ENCODE results near the gene CUBN.
A peak's percentile ranks its signal among the peaks of the same experiment; 100 is the strongest.
"Not testable (repeated sequence)": the region's sequence is repeated elsewhere in the genome, so short reads cannot be mapped to it uniquely, and the experiment has no call there.

CUBN gene

GRCh38 chr10:17026686-17027485 lies 102.7 kb downstream of the CUBN start:
- in situ Hi-C loops (cut with MboI; ENCODE audit: low sequenced_read_pairs) = no loop called here
- peaks cover 11% of the 10 kb centered on the region for H3K4me1 ChIP-seq
- H3K27me3 ChIP-seq (ENCODE audit: low read depth) = no peaks in the 10 kb centered on the region
- H3K9me3 ChIP-seq = no peaks in the 10 kb centered on the region
- no peak overlapping the region for H3K4me3 ChIP-seq
- DNase-seq (ENCODE audit: low spot score in 2 of 2) = no peak
- H3K36me3 ChIP-seq (replicated peaks) = no peaks in the 10 kb centered on the region

- DNase-seq (ENCODE audit: low spot score in 2 of 2) = no peak
- in situ Hi-C loops (cut with MboI; ENCODE audit: low sequenced_read_pairs) = no loop called here
- Histone ChIP-seq H3K4me3 (no peak overlapping the region), H3K9me3 (no peaks in the 10 kb centered on the region), H3K4me1 (peaks cover 16% of the 10 kb centered on the region), H3K36me3 (replicated peaks) (no peaks in the 10 kb centered on the region), H3K27me3 (ENCODE audit: low read depth) (no peaks in the 10 kb centered on the region)
These were observed 103.9 kb downstream of the CUBN start for GRCh38 chr10:17025444-17026295.

GRCh38 chr10:17024461-17024860 lies 105.2 kb downstream of the CUBN start:
- peaks cover 16% of the 10 kb centered on the region for H3K4me1 ChIP-seq
- in situ Hi-C loops (cut with MboI; ENCODE audit: low sequenced_read_pairs) = no loop called here

GRCh38 chr10:17023386-17024298 lies 106.0 kb downstream of the CUBN start:
- Histone ChIP-seq H3K36me3 (replicated peaks) (no peaks in the 10 kb centered on the region), H3K4me3 (no peak overlapping the region), H3K27me3 (ENCODE audit: low read depth) (no peaks in the 10 kb centered on the region), H3K4me1 (peaks cover 14% of the 10 kb centered on the region), H3K9me3 (no peaks in the 10 kb centered on the region)
- peak in 1 of 2 experiments; percentile 15 for DNase-seq (ENCODE audit: low spot score in 2 of 2)
- in situ Hi-C loops (cut with MboI; ENCODE audit: low sequenced_read_pairs) = no loop called here

More at GRCh38 chr10:17024461-17024860, 105.2 kb downstream of the CUBN start:
- Histone ChIP-seq H3K4me3 (no peak overlapping the region), H3K9me3 (no peaks in the 10 kb centered on the region), H3K36me3 (replicated peaks) (no peaks in the 10 kb centered on the region), H3K27me3 (ENCODE audit: low read depth) (no peaks in the 10 kb centered on the region)
- no peak for DNase-seq (ENCODE audit: low spot score in 2 of 2)

- Histone ChIP-seq H3K9me3 (no peaks in the 10 kb centered on the region), H3K27me3 (ENCODE audit: low read depth) (no peaks in the 10 kb centered on the region), H3K36me3 (replicated peaks) (no peaks in the 10 kb centered on the region), H3K4me3 (no peak overlapping the region), H3K4me1 (peaks cover 14% of the 10 kb centered on the region)
- no peak for DNase-seq (ENCODE audit: low spot score in 2 of 2)
- in situ Hi-C loops (cut with MboI; ENCODE audit: low sequenced_read_pairs) = no loop called here
These were observed 106.7 kb downstream of the CUBN start for GRCh38 chr10:17022896-17023295.

GRCh38 chr10:17022466-17022825 lies 107.2 kb downstream of the CUBN start:
- DNase-seq (ENCODE audit: low spot score in 2 of 2) = no peak
- Histone ChIP-seq H3K4me3 (no peak overlapping the region), H3K9me3 (no peaks in the 10 kb centered on the region), H3K36me3 (replicated peaks) (no peaks in the 10 kb centered on the region), H3K4me1 (peaks cover 14% of the 10 kb centered on the region), H3K27me3 (ENCODE audit: low read depth) (no peaks in the 10 kb centered on the region)
- in situ Hi-C loops (cut with MboI; ENCODE audit: low sequenced_read_pairs) = no loop called here

GRCh38 chr10:17021656-17022465 lies 107.8 kb downstream of the CUBN start:
- in situ Hi-C loops (cut with MboI; ENCODE audit: low sequenced_read_pairs) = no loop called here
- peaks cover 14% of the 10 kb centered on the region for H3K4me1 ChIP-seq
- DNase-seq (ENCODE audit: low spot score in 2 of 2) = peak; percentile 20 to 24
- no peaks in the 10 kb centered on the region for H3K36me3 ChIP-seq (replicated peaks)
- no peaks in the 10 kb centered on the region for H3K9me3 ChIP-seq
- no peak overlapping the region for H3K4me3 ChIP-seq
- H3K27me3 ChIP-seq (ENCODE audit: low read depth) = no peaks in the 10 kb centered on the region

GRCh38 chr10:17019696-17020095 lies 109.9 kb downstream of the CUBN start:
- no peak for DNase-seq (ENCODE audit: low spot score in 2 of 2)
- Histone ChIP-seq H3K4me1 (peaks cover 14% of the 10 kb centered on the region), H3K9me3 (no peaks in the 10 kb centered on the region), H3K4me3 (no peak overlapping the region), H3K36me3 (replicated peaks) (no peaks in the 10 kb centered on the region), H3K27me3 (ENCODE audit: low read depth) (no peaks in the 10 kb centered on the region)
- in situ Hi-C loops (cut with MboI; ENCODE audit: low sequenced_read_pairs) = no loop called here

- H3K4me1 ChIP-seq; H3K4me3 ChIP-seq; H3K36me3 ChIP-seq (replicated peaks); H3K9me3 ChIP-seq; H3K27me3 ChIP-seq (ENCODE audit: low read depth); in situ Hi-C loops (cut with MboI; ENCODE audit: low sequenced_read_pairs); DNase-seq (ENCODE audit: low spot score in 2 of 2): not testable (repeated sequence)
These were observed 116.3 kb downstream of the CUBN start for GRCh38 chr10:17013131-17013983.

- H3K9me3 ChIP-seq; DNase-seq (ENCODE audit: low spot score in 2 of 2); H3K4me1 ChIP-seq; H3K4me3 ChIP-seq; H3K36me3 ChIP-seq (replicated peaks); in situ Hi-C loops (cut with MboI; ENCODE audit: low sequenced_read_pairs); H3K27me3 ChIP-seq (ENCODE audit: low read depth): not testable (repeated sequence)
These were observed 116.9 kb downstream of the CUBN start for GRCh38 chr10:17012731-17013130.

- no peaks in the 10 kb centered on the region for H3K27me3 ChIP-seq (ENCODE audit: low read depth)
- H3K9me3 ChIP-seq = peaks cover 5% of the 10 kb centered on the region; the same call in 1 of the 2 replicates
- DNase-seq (ENCODE audit: low spot score in 2 of 2) = no peak
- in situ Hi-C loops (cut with MboI; ENCODE audit: low sequenced_read_pairs) = no loop called here
- H3K4me3 ChIP-seq = no peak overlapping the region
- no peaks in the 10 kb centered on the region for H3K36me3 ChIP-seq (replicated peaks)
- peaks cover 6% of the 10 kb centered on the region for H3K4me1 ChIP-seq
These were observed 119.1 kb downstream of the CUBN start for GRCh38 chr10:17010363-17011145.
